ENCODE data around the gene EPHB1.

DNA sequence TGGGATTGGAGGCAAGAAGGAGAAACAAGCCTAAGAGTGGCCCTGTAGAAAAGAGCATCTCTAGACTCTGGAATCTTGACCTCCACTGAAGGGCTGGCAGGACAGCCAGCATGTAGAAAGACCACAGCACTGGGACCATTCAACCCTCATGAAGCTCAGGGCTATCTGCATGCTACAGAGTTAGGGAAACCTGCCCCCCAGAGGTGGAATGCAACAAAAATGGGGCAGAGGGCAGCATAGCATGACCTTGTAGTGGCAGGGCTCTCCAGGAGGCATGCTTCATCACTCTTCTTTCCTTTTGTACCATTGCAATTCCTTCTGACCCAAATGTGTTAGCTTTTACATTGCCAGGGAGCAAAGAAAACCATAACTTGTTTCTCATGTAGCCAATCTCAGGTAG is 445.4 kb downstream of the EPHB1 start:
- no peak for TF ChIP-seq TAF1 (IDR thresholded peaks at IDR 0.05; ENCODE audit: borderline replicate concordance, insufficient read depth, low read length)
- TF ChIP-seq, protein P1, sequence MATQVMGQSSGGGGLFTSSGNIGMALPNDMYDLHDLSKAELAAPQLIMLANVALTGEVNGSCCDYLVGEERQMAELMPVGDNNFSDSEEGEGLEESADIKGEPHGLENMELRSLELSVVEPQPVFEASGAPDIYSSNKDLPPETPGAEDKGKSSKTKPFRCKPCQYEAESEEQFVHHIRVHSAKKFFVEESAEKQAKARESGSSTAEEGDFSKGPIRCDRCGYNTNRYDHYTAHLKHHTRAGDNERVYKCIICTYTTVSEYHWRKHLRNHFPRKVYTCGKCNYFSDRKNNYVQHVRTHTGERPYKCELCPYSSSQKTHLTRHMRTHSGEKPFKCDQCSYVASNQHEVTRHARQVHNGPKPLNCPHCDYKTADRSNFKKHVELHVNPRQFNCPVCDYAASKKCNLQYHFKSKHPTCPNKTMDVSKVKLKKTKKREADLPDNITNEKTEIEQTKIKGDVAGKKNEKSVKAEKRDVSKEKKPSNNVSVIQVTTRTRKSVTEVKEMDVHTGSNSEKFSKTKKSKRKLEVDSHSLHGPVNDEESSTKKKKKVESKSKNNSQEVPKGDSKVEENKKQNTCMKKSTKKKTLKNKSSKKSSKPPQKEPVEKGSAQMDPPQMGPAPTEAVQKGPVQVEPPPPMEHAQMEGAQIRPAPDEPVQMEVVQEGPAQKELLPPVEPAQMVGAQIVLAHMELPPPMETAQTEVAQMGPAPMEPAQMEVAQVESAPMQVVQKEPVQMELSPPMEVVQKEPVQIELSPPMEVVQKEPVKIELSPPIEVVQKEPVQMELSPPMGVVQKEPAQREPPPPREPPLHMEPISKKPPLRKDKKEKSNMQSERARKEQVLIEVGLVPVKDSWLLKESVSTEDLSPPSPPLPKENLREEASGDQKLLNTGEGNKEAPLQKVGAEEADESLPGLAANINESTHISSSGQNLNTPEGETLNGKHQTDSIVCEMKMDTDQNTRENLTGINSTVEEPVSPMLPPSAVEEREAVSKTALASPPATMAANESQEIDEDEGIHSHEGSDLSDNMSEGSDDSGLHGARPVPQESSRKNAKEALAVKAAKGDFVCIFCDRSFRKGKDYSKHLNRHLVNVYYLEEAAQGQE (IDR thresholded peaks at IDR 0.05; ENCODE audit: insufficient read depth in 1 of 2, low read depth in 2 of 2, low read length in 2 of 2): no peak
- TF ChIP-seq POLR2AphosphoS5 (IDR thresholded peaks at IDR 0.05; ENCODE audit: low read depth, low read length): no peak

Data from PFSK-1 (cell line).